Hypothalamus (tissue), 51 donors: ENCODE data around the gene PSAPL1.
A peak's percentile ranks its signal among the peaks of the same experiment; 100 is the strongest.

ENCODE experiments used
- DNase-seq, 51 donors: peaks; one replicate each; lab custom pipeline; 2025; lab: John Stamatoyannopoulos, UW

PSAPL1 gene

DNA sequence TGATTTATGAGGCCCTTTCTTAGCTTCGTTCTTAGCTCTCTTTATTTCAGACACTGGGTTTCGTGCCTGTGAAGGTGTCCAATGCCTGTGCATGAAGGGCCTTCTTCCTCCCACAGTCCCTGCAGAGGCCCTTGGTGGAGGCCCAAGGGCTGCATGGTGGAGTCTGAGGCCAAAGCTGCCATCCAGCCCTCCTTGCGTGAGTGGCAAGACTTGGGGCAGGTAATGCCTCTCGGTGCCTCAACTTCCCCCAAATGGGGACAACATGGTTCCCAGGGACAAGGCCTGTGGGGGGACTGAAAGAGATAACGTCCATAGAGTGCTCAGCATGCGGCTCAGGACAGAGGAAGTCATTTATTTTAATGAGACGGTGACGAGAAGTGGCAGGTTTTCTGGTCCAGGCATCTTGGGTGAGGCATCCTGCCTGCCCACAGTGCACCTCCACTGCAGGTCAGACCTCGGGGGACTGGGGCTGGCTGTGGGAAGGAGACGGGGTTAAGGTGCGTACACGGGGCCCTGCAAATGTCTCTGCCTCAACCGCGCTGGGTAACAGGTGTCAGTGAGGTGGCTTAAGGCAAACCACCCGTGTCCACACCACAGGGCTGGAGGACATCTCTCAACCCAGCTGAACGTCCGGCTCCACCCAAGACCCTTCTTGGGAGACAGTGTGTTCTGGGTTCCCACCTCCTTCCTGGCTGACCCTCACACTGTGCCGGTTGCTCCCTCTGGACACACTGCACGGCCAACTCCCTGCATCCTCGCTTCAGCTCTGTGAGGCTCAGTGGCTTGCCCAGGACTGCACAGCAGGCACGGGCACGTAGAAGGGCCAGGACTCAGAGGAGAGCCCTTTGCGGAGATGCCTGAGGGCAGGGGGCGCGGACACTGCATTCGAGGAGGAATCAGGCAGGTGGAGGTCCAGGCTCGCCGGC, 50.5 kb downstream of the PSAPL1 start:
- DNase-seq = no peak

- DNase-seq = no peak
Measured at GRCh38 chr4:7383266-7383665, 51.5 kb downstream of the PSAPL1 start.

DNA sequence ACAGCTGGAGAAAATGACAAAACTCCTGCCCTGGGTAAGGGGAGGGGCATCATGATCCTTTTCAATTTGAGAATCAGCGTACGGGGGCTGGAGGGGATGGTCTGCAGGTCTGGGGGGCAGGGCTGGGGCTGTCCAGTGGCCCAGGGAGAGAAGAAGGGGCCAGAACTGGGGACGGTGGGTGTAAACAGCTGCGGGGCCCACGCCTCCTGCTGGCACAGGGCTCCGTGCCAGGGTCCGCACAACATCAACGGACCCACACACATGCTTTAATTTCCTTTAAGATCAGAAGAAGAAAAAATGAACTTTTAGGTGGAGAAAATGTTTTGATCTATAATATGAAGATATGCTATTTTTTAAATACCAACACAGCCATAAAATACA, 52.1 kb downstream of the PSAPL1 start:
- DNase-seq = no peak

DNA sequence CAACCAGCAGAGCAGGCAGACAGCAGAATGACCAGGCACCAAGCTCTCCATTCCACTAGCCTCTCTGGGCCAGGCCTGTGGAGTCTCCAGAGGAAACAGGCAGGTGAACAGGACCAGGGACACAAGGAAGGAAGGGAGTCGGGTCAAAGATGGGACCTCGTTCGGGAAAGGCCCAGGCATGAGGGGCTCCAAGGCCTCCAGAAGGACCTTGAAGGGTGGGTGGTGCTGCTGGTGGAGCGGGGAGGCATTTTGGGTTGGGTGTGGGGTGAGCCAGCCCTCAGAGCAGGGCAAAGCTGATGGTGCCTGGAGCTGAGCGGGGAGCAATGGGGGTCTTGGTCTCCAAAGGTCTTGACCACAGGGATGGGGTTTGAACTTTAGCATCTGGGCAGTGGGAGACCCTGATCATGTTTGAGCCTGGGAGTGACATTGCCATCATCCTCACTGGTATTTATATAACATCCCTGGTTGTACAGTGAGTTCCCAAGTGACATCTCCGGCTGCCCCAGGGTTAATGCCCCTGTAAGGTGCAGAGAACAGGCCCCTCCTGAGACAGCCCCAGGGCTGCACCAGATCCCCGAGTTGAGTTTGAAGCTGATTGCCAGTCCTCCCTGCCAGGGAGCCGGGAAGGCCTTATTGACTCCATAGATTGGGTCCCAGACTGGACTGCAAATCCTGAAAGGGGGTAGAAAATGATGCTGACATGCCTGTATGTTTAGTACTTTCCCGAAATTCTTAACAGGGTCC, 52.7 kb downstream of the PSAPL1 start:
- no peak for DNase-seq

GRCh38 chr4:7381221-7381889, 53.4 kb downstream of the PSAPL1 start:
- peak in 2 of 51 donors; percentile 36 to 39 for DNase-seq
